ENCODE measurements around the gene B4GALT3.

- no peak for TF ChIP-seq CTCF (conservative IDR thresholded peaks at IDR 0.05 in 1 of 2, IDR thresholded peaks at IDR 0.05 in 1 of 2; ENCODE audit: low read depth in 1 of 2, low read length in 2 of 2)
- TF ChIP-seq EZH2 (IDR thresholded peaks at IDR 0.05; ENCODE audit: low read length, missing control alignments), result no peak
These were observed 40.5 kb upstream of the B4GALT3 start for GRCh38 chr1:161217831-161218230.

All from fibroblast of lung (primary cell).